Chondrocyte (in vitro differentiated cells): Measurements from ENCODE around the gene CMIP. TPM values are rescaled to one million over a fixed set of nuclear protein-coding genes. Genes with fewer than 3 reads are reported as not detected.
"Not testable (repeated sequence)": the region's sequence is repeated elsewhere in the genome, so short reads cannot be mapped to it uniquely, and the experiment has no call there.

Source experiments
- DNase-seq: peaks from one replicate; pipeline ENCODE4 v3.0.0; 2021; ENCODE audit warnings: mixed read lengths, low spot score
- H3K27ac Mint-ChIP-seq: one replicate; pipeline ENCODE4 v1.8.0; 2021; ENCODE audit warnings: mild to moderate bottlenecking, moderate library complexity, mixed read lengths; ENCODE audit not compliant: unreplicated experiment
- H3K27me3 Mint-ChIP-seq: 2 replicates; pipeline ENCODE4 v1.8.0; 2021; ENCODE audit warnings: low read depth, mixed read lengths
- H3K36me3 Mint-ChIP-seq: 2 replicates; pipeline ENCODE4 v1.8.0; 2021; ENCODE audit warnings: low read depth, mixed read lengths
- H3K4me1 Mint-ChIP-seq: 2 replicates; pipeline ENCODE4 v1.8.0; 2021; ENCODE audit warnings: low read depth, mild to moderate bottlenecking, mixed read lengths
- H3K4me3 Mint-ChIP-seq: one replicate; pipeline ENCODE4 v1.8.0; 2021; ENCODE audit warnings: mild to moderate bottlenecking, moderate library complexity, mixed read lengths; ENCODE audit not compliant: unreplicated experiment
- H3K9me3 Mint-ChIP-seq: 2 replicates; pipeline ENCODE4 v1.8.0; 2021; ENCODE audit warnings: low read depth, mixed read lengths
- total RNA-seq: library from RNA; stranded (reverse); gene quantifications from 3 replicates; pipeline ENCODE4 v1.2.1, GENCODE V29; 2021
- TF ChIP-seq, protein P1 (sequence below): fragments of 200-600 bp; sonication (generic); IDR thresholded peaks from 2 replicates; pipeline ENCODE4 v1.5.0; 2021; ENCODE audit warnings: antibody characterized with exemption, mild to moderate bottlenecking, moderate library complexity

Gene CMIP
- total RNA-seq, 1 donor from 2014 or later, result 62.9 TPM

DNA sequence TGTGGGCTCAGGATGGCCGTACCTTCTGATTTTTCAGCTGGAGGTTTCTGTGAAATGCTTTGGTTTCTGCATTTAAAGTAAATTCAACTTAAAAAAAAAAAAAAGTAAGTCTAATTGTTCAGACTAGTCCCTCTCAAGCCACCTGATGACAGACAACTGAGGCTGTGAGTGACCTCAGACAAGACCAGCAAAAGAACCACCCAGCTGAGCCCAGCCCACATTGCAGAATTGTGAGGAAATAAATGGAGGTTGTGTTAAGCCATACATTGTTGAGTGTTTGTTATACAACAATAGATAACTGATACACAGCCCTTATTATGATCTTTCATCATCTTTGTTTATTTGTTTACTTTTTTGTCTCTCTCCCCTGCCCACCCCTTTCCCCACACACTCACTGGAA, 44.7 kb upstream of the CMIP start:
- DNase-seq, result no peak
- H3K36me3 Mint-ChIP-seq, result no peaks in the 10 kb centered on the region
- H3K9me3 Mint-ChIP-seq, result peaks cover 6% of the 10 kb centered on the region
- peaks cover 5% of the 10 kb centered on the region for H3K4me1 Mint-ChIP-seq
- H3K27me3 Mint-ChIP-seq, result no peaks in the 10 kb centered on the region
- no peak overlapping the region for H3K4me3 Mint-ChIP-seq
- TF ChIP-seq, protein P1, sequence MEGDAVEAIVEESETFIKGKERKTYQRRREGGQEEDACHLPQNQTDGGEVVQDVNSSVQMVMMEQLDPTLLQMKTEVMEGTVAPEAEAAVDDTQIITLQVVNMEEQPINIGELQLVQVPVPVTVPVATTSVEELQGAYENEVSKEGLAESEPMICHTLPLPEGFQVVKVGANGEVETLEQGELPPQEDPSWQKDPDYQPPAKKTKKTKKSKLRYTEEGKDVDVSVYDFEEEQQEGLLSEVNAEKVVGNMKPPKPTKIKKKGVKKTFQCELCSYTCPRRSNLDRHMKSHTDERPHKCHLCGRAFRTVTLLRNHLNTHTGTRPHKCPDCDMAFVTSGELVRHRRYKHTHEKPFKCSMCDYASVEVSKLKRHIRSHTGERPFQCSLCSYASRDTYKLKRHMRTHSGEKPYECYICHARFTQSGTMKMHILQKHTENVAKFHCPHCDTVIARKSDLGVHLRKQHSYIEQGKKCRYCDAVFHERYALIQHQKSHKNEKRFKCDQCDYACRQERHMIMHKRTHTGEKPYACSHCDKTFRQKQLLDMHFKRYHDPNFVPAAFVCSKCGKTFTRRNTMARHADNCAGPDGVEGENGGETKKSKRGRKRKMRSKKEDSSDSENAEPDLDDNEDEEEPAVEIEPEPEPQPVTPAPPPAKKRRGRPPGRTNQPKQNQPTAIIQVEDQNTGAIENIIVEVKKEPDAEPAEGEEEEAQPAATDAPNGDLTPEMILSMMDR, result no peak
- H3K27ac Mint-ChIP-seq, result no peak overlapping the region

DNA sequence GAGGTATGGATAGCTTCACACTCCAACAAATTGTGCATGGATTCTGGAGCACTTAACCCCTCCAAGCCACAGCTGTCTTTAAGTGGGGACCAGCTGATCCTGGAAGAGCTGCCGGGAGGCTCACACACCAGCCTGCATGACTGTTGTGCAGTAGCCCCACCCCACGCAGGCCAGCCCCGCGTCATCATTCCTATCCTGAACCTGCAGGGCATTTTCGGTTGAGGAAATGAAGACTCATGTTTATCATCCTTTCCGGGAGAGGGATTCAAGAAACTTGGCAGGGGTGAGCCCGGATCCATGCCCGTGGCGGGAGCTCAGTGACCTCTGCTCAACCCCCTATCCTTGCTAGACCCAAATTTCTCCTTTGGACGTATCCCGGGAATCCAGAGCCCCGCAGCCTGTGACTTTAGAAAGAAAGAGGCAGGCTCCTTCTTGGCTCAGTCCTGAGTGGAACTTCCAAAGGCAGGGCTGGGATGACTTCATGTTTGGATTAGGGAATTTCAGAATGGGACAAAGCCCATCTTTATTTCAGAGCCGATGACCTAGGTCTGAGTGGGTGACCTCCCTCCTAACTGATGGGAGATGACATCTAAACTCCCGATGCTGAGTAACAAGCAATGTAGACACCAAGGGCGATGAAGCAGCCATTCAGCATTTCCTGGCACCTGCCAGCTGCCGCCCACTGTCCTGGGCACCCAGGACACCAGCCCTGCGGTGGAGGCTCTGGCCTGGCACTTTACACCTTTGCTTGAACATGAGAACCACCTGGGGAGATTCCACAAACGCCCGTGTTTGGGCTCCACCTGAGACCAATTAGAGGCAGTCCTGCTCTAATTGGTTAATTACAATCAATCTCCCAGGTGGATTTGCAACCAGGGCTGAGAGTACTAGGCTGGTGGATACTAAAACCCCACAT, 43.3 kb upstream of the CMIP start:
- Mint-ChIP-seq H3K9me3 (peaks cover 6% of the 10 kb centered on the region), H3K36me3 (no peaks in the 10 kb centered on the region), H3K27me3 (no peaks in the 10 kb centered on the region), H3K4me3 (no peak overlapping the region), H3K4me1 (peaks cover 12% of the 10 kb centered on the region), H3K27ac (no peak overlapping the region)
- no peak for DNase-seq
- TF ChIP-seq, protein P1, result no peak

DNA sequence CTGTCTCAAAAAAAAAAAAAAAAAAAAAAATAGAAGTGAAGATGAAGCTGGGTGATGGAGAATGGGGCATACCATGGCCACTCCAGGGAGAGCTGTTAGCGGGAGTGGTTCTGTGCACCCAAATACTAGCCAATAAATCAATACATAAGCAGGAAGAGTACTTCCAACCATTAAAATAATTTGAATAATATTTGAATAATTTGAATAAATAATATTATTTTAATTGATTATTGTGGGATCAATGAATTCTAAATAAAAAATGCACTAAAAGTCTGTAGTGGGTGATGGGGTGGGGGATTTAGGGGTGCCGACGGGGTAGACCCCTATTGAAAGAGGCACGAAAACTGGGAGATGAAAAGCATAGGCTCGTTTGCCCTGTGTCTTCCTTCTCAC, 41.4 kb upstream of the CMIP start:
- Mint-ChIP-seq H3K4me1 (peaks cover 22% of the 10 kb centered on the region), H3K27ac (no peak overlapping the region), H3K27me3 (no peaks in the 10 kb centered on the region), H3K4me3 (no peak overlapping the region), H3K36me3 (no peaks in the 10 kb centered on the region), H3K9me3 (peaks cover 6% of the 10 kb centered on the region)
- TF ChIP-seq, protein P1, result peak; percentile 26
- DNase-seq, result no peak

DNA sequence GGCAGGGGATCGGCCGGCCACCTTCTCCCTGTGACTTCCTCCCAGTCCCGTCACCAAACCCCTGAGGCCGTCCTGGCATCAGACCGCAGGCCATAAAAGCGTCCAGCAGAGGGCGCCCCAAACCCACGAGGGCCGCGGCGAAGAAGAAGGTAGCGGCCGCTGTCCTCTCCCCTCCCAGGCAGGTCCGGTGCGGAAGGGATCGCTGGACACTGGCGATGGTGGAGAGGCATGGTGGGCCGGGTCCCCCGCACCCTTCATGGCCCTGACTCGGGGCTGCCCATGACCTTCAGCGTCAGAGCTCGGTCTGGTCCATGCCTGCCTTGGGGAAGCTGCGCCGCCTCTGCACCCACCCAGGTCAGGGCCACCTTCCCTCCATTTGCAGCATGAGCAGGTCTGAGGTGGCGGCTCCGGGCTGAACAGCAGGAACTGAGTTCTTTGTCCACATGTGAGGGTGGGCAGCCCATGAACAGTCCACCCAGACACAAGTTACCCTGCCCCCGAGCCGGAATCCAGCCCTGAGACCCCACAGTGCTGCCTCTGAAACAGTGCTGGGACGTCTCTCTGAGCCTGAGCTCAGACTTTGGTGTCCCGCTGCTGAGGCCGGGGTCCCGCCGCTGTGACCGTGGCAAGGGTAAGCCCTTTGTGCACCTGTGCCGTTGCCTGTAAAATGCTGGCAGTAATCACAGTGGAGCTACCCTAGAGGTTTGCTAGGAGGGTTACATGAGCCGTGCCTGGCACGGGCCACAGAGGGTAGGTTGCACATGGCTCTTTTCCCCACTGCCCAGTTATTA, 40.8 kb upstream of the CMIP start:
- H3K27me3 Mint-ChIP-seq, result no peaks in the 10 kb centered on the region
- no peak for DNase-seq

DNA sequence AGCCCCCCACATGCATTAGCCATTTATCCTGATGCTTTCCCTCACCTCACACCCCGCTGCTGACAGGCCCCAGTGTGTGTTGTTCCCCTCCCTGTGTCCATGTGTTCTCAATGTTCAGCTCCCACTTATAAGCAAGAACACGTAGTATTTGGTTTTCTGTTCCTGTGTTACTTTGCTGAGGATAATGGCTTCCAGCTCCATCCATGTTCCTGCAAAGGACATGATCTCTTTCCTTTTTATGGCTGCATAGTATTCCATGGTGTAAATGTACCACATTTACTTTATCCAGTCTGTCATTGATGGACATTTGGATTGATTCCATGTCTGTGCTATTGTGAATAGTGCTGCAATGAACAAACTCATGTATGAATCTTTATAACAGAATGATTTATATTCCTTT, 39.6 kb upstream of the CMIP start:
- H3K27ac Mint-ChIP-seq, H3K9me3 Mint-ChIP-seq, H3K27me3 Mint-ChIP-seq, DNase-seq, H3K36me3 Mint-ChIP-seq, H3K4me3 Mint-ChIP-seq: not testable (repeated sequence)
- peaks cover 22% of the 10 kb centered on the region for H3K4me1 Mint-ChIP-seq

More for the DNA sequence above, 40.8 kb upstream of the CMIP start:
- Mint-ChIP-seq H3K27ac (no peak overlapping the region), H3K36me3 (no peaks in the 10 kb centered on the region), H3K4me3 (peak overlapping the region; percentile 9), H3K4me1 (peaks cover 22% of the 10 kb centered on the region), H3K9me3 (peaks cover 6% of the 10 kb centered on the region)
- TF ChIP-seq, protein P1, result peak; percentile 98
